GM12872 (cell line): ENCODE measurements around the gene GRID1.

Experiments
- CTCF ChIP-seq: IDR thresholded peaks from 3 replicates; pipeline ENCODE4 v1.5.1; 2011; ENCODE audit warnings: low read depth, mild to moderate bottlenecking, low read length, moderate library complexity; ENCODE audit not compliant: insufficient read depth

Gene GRID1

GRCh38 chr10:86253091-86254072, 113.2 kb downstream of the GRID1 start:
- no peak for TF ChIP-seq CTCF

GRCh38 chr10:86252556-86252955, 114.0 kb downstream of the GRID1 start:
- no peak for TF ChIP-seq CTCF

- TF ChIP-seq CTCF = no peak
Observed at GRCh38 chr10:86252079-86252478, 114.5 kb downstream of the GRID1 start.

- TF ChIP-seq CTCF = no peak
Observed at GRCh38 chr10:86251426-86251825, 115.2 kb downstream of the GRID1 start.

- no peak for TF ChIP-seq CTCF
Observed at GRCh38 chr10:86250399-86250798, 116.2 kb downstream of the GRID1 start.

GRCh38 chr10:86249794-86250193, 116.8 kb downstream of the GRID1 start:
- no peak for TF ChIP-seq CTCF

GRCh38 chr10:86248062-86248461, 118.5 kb downstream of the GRID1 start:
- TF ChIP-seq CTCF = no peak
